NCI-H1048 (cell line): ENCODE data around the gene SNX12.
"Not testable (repeated sequence)": the region's sequence is repeated elsewhere in the genome, so short reads cannot be mapped to it uniquely, and the experiment has no call there.

ENCODE experiments used
- DNase-seq: peaks from one replicate; lab custom pipeline; 2025; lab: John Stamatoyannopoulos, UW

Gene SNX12

GRCh38 chrX:71091263-71091662 lies 23.1 kb upstream of the SNX12 start:
- DNase-seq: no peak

GRCh38 chrX:71085900-71086299 lies 17.8 kb upstream of the SNX12 start:
- DNase-seq: no peak

- no peak for DNase-seq
Measured at GRCh38 chrX:71082822-71083221, 14.7 kb upstream of the SNX12 start.

DNA sequence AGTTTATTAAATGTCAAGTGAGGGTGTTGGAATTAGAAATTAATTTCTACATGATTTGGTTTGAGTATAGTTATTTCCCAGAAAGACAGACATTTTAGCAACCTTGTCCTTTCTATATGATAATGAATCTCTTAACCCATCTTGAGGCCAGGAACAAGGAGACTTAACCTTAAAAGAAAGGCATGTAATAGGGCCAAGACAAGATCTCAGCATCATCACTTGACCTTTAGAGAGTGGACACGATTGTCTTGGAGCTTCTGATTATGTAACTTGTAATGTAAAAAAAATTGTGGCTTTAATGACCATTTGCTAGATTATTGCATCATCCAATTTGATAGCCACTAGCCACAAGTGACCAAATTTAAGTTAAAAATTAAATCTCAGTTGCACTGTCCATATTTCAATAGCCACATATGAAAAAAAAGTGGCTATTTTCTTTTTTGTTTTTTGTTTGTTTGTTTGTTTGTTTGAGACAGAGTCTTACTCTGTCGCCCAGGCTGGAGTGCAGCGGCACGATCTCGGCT lies 14.1 kb upstream of the SNX12 start:
- no peak for DNase-seq

DNA sequence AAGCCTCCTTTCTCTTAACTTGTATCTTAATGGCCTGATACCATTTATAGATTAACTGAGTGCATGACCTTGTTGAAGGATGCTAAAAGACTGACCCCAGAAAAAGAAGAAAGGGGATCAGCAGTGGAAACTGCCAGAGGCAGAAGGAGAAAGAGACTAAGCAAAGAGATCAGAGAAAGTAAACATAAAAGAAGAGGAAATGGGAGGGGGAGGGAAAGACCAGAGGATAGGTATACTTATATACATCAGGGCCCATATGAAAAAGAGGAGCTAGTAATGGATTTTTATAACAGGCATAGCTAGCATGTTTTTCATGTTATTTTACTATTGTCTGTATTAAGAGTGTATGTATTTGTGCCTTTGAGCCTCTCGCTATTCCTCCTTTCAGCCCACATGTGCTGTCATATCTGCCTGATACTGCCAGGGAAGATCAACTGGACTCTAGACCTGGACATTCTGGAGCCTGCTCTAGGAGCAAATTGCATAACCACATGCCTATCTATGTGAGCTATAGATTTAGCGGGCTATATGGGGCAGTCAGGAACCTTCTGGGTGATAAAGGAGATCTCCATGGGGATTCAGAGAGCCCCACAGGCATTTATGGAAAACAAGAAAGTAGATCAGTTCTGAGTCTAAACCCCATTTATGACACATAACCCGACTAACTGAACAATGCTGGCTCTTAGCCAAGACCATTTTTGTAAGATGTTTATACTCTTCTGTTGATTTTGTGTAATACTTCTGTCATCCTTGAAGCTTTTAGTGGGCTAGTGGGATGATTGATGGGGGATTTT lies 13.4 kb upstream of the SNX12 start:
- DNase-seq: no peak

- no peak for DNase-seq
Measured at GRCh38 chrX:71070531-71070930, 2.4 kb upstream of the SNX12 start.

DNA sequence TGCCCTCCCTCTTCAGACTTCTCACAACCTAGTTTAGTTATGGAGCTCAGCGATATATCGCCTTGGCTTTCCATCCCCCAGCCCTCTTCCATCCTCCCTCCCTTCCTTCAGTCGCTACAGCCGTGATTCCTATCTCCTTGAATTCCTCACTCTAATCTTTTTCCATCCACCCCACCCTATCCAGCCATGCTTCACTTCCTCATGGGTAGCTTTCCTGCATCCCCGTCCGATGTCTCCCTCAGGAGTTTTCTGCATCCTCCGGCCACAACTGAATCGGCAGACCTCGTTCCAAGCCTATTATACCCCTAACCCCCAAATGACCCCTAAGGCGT lies 456 bp downstream of the SNX12 start:
- no peak for DNase-seq

DNA sequence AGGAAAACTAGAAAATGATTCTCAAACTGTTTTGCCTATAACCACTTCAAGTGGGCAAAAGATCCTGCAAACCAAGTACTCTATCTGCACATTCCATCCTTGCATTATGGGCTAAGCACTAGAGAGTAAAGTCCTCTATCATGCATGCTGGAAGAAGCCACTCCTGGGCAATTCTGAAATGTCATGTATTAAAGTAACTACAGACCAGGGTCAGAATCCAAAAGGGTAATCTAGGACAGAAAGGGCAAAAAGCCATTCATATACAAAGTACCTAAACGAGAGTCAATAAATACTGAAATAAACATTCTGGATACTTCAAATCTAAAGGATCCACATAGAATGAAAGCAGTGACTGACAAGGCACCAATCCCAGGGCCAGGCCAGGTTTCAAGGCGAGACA lies 1.0 kb downstream of the SNX12 start:
- DNase-seq: no peak

DNA sequence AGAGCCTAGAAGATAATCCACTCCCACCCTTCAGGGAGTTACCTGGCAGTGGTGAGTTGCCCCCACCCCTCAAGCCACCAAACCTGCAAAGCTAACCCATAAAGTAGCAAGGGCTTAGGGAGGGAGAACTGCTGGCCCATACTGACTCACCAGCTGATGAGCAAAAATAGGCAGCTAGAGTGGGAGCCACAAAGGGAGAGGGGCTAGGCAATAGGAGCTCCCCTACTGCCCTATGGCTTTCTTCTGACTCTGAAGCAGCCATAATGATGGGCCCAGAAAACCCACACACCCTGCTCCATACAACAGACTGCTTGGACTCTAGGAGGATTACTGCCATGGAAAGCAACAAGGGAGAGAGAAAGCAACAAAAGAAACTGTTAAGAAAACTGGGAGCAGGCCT lies 8.0 kb downstream of the SNX12 start:
- DNase-seq: no peak

DNA sequence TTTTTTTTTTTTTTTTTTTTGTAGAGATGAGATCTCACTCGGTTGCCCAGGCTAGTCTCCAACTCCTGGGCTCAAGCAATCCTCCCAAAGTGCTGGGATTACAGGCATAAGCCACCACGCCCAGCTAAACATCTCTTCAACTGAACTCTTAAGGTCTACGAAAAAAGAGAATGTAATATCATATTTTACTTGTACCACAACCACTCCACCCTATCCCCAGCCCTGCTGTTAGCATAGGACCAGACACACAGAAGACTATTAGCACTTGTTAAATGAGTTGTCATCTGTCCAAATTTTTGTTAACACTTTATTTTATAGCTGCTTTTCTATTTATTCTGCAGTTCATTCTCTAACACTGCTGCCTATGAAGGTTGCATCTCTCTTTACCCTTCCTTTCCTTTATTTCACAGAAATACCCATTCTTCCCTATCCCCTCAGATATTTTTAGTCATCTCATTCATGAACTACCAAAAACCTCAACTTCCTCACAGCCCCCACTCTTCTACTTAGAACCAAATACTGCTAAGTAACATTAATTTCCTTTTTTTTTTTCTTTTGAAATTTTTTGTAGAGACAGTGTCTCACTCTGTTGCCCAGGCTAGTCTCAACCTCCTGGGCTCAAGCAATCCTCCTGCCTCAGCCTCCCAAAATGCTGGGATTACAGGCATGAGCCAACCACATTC lies 10.1 kb downstream of the SNX12 start:
- DNase-seq: no peak

DNA sequence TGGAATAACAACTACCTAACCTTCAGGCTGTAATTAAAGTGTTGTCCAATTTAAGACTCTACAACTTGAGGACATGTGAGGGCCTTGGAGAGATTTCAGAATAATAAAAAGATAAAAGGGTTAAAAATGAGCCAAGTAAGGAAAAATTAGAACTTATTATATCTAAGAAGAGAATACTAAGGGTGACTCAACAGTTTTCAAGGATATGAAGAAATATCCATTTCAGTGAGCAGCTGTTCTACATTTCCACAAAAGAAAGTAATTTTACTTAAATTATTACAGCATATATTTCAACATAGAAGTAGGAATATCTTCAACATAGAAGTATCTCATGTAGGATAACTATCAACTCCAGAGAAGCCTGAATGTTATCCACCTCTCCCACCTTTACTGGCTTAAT lies 11.3 kb downstream of the SNX12 start:
- DNase-seq: no peak

DNA sequence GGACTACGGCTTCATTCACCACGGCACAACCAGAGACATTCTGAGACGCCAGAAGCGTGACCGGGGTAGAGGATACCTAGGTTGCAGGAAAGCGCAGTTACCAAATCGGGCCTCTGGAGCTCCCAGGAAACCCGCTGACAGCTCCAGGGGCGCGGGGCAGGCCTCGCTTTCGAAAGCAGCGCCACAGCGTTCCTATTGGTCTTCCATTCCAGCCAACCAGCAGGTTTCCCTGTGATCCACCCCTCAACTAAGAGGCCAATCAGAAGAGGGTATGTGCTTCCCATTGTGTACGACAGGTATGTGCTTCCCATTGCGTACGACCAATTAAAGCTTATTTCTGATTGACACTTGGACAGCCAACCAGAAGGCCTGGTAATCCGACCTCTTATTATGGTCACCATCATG lies 14.9 kb downstream of the SNX12 start:
- DNase-seq: no peak

DNA sequence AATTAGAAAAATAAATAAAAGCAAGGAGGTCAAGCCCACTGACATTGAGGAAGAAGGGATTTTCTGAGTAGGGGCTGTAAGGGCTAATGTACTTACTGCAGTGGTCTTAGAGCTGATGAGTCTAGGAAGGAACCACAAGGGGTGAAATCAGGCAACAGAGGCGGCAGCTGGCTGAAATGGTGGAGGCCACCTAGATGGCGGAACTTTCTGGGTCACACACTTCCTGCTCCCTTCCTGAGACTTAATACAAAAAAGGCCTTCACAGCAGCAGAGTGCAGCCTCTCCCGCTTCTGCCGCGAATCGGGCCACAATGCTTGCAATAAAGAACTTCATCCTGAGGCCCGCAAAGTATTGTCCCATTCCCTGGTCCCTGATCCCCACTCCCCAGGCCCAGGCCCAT lies 15.4 kb downstream of the SNX12 start:
- DNase-seq: no peak

- not testable (repeated sequence) for DNase-seq
Measured at GRCh38 chrX:71047891-71048290, 20.2 kb downstream of the SNX12 start.

DNA sequence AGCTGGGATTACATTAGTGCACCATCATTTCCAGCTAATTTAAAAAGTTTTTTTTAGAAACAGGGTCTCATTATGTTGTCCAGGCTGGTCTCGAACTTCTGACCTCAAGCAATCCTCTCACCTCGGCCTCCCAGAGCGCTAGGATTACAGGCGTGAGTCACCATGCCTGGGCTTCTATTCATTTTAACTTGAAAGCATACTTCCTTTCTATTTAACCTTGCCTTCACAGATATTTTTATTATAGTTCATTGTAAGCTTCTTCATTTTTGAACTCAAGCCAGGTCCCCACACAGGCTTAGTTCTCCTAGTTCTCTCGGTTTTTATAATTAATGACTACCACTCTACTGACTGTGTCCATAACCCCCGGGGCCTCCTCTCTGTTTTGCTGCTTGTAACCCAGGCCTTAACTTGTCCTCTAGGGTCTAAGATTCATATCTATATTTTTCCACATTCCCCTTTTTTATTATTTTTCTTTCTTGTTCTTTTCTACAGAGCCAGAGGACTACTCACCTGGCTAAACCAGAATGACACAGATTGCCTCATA lies 50.7 kb downstream of the SNX12 start:
- no peak for DNase-seq
